Measurements from ENCODE around the gene VPS8. TPM values are rescaled to one million over a fixed set of nuclear protein-coding genes. Genes with fewer than 3 reads are reported as not detected.
"Not testable (repeated sequence)": the region's sequence is repeated elsewhere in the genome, so short reads cannot be mapped to it uniquely, and the experiment has no call there.

VPS8 gene
- total and polyA plus RNA-seq, 4 donors = 6.8 to 108 (median 38.0) TPM

- DNase-seq; ATAC-seq (ENCODE audit: low FRiP score); H3K36me3 ChIP-seq (ENCODE audit: control insufficient read depth in 1 of 2, insufficient read depth in 2 of 2, low read length in 1 of 2); intact Hi-C loops (cut with DNase I); H3K4me3 ChIP-seq (ENCODE audit: low read length in 2 of 2); H3K9me3 ChIP-seq (ENCODE audit: control insufficient read depth, low read length); H3K4me1 ChIP-seq (ENCODE audit: control insufficient read depth in 1 of 2, insufficient read depth in 2 of 2, low read length in 2 of 2); H3K27me3 ChIP-seq (ENCODE audit: control insufficient read depth in 1 of 2, insufficient read depth in 2 of 2, low read length in 1 of 2); H3K27ac ChIP-seq (ENCODE audit: low read depth in 1 of 2, low read length in 2 of 2): not testable (repeated sequence)
- 95 to 97% methylated on average over 1 of the region's 1 CpG for WGBS, 2 donors
Observed at GRCh38 chr3:184950816-184951215, 138.8 kb downstream of the VPS8 start.

- Histone ChIP-seq H3K4me1 (ENCODE audit: control insufficient read depth in 1 of 2, insufficient read depth in 2 of 2, low read length in 2 of 2) (no peaks in the 10 kb centered on the region), H3K27me3 (ENCODE audit: control insufficient read depth in 1 of 2, insufficient read depth in 2 of 2, low read length in 1 of 2) (no peaks in the 10 kb centered on the region), H3K36me3 (ENCODE audit: control insufficient read depth in 1 of 2, insufficient read depth in 2 of 2, low read length in 1 of 2) (no peaks in the 10 kb centered on the region), H3K27ac (ENCODE audit: low read depth in 1 of 2, low read length in 2 of 2) (no peak overlapping the region), H3K4me3 (ENCODE audit: low read length in 2 of 2) (no peak overlapping the region), H3K9me3 (ENCODE audit: control insufficient read depth, low read length) (no peaks in the 10 kb centered on the region)
- DNase-seq (no peak), ATAC-seq (ENCODE audit: low FRiP score) (no peak)
- intact Hi-C loops (cut with DNase I) = no loop called here
- 77 to 85% methylated on average over 3 of the region's 3 CpGs for WGBS, 2 donors
Observed at GRCh38 chr3:184952671-184953070, 140.7 kb downstream of the VPS8 start.

GRCh38 chr3:184953401-184953800 lies 141.4 kb downstream of the VPS8 start:
- no peaks in the 10 kb centered on the region for H3K27me3 ChIP-seq (ENCODE audit: control insufficient read depth in 1 of 2, insufficient read depth in 2 of 2, low read length in 1 of 2)
- H3K9me3 ChIP-seq (ENCODE audit: control insufficient read depth, low read length) = no peaks in the 10 kb centered on the region
- intact Hi-C loops (cut with DNase I) = no loop called here
- H3K4me1 ChIP-seq (ENCODE audit: control insufficient read depth in 1 of 2, insufficient read depth in 2 of 2, low read length in 2 of 2) = no peaks in the 10 kb centered on the region
- H3K36me3 ChIP-seq (ENCODE audit: control insufficient read depth in 1 of 2, insufficient read depth in 2 of 2, low read length in 1 of 2) = no peaks in the 10 kb centered on the region
- no peak overlapping the region for H3K27ac ChIP-seq (ENCODE audit: low read depth in 1 of 2, low read length in 2 of 2)
- WGBS, 2 donors = 73 to 76% methylated on average over 2 of the region's 2 CpGs
- no peak for DNase-seq
- no peak overlapping the region for H3K4me3 ChIP-seq (ENCODE audit: low read length in 2 of 2)
- no peak for ATAC-seq (ENCODE audit: low FRiP score)

GRCh38 chr3:184954251-184954650 lies 142.3 kb downstream of the VPS8 start:
- Histone ChIP-seq H3K27ac (ENCODE audit: low read depth in 1 of 2, low read length in 2 of 2) (no peak overlapping the region), H3K4me3 (ENCODE audit: low read length in 2 of 2) (no peak overlapping the region), H3K9me3 (ENCODE audit: control insufficient read depth, low read length) (no peaks in the 10 kb centered on the region), H3K36me3 (ENCODE audit: control insufficient read depth in 1 of 2, insufficient read depth in 2 of 2, low read length in 1 of 2) (no peaks in the 10 kb centered on the region), H3K27me3 (ENCODE audit: control insufficient read depth in 1 of 2, insufficient read depth in 2 of 2, low read length in 1 of 2) (no peaks in the 10 kb centered on the region), H3K4me1 (ENCODE audit: control insufficient read depth in 1 of 2, insufficient read depth in 2 of 2, low read length in 2 of 2) (no peaks in the 10 kb centered on the region)
- intact Hi-C loops (cut with DNase I) = no loop called here
- no peak for ATAC-seq (ENCODE audit: low FRiP score)
- 81 to 84% methylated on average over 3 of the region's 3 CpGs for WGBS, 2 donors
- DNase-seq = no peak

- ATAC-seq (ENCODE audit: low FRiP score); H3K27ac ChIP-seq (ENCODE audit: low read depth in 1 of 2, low read length in 2 of 2); DNase-seq; H3K9me3 ChIP-seq (ENCODE audit: control insufficient read depth, low read length); H3K4me3 ChIP-seq (ENCODE audit: low read length in 2 of 2); H3K4me1 ChIP-seq (ENCODE audit: control insufficient read depth in 1 of 2, insufficient read depth in 2 of 2, low read length in 2 of 2); H3K27me3 ChIP-seq (ENCODE audit: control insufficient read depth in 1 of 2, insufficient read depth in 2 of 2, low read length in 1 of 2); intact Hi-C loops (cut with DNase I); H3K36me3 ChIP-seq (ENCODE audit: control insufficient read depth in 1 of 2, insufficient read depth in 2 of 2, low read length in 1 of 2): not testable (repeated sequence)
- 96 to 99% methylated on average over 8 of the region's 8 CpGs for WGBS, 2 donors
Observed at GRCh38 chr3:184954851-184955250, 142.9 kb downstream of the VPS8 start.

GRCh38 chr3:184965639-184966430 lies 153.9 kb downstream of the VPS8 start:
- peaks cover 0 to 7% of the 10 kb centered on the region in 2 donors for H3K36me3 ChIP-seq (ENCODE audit: control insufficient read depth in 1 of 2, insufficient read depth in 2 of 2, low read length in 1 of 2)
- DNase-seq (no peak), ATAC-seq (ENCODE audit: low FRiP score) (no peak)
- intact Hi-C loops (cut with DNase I) = no loop called here
- no peak overlapping the region for H3K27ac ChIP-seq (ENCODE audit: low read depth in 1 of 2, low read length in 2 of 2)
- WGBS, 2 donors = 84 to 86% methylated on average over 6 of the region's 6 CpGs
- H3K27me3 ChIP-seq (ENCODE audit: control insufficient read depth in 1 of 2, insufficient read depth in 2 of 2, low read length in 1 of 2) = no peaks in the 10 kb centered on the region
- H3K4me1 ChIP-seq (ENCODE audit: control insufficient read depth in 1 of 2, insufficient read depth in 2 of 2, low read length in 2 of 2) = no peaks in the 10 kb centered on the region
- no peak overlapping the region for H3K4me3 ChIP-seq (ENCODE audit: low read length in 2 of 2)
- H3K9me3 ChIP-seq (ENCODE audit: control insufficient read depth, low read length) = no peaks in the 10 kb centered on the region

- Histone ChIP-seq H3K4me1 (ENCODE audit: control insufficient read depth in 1 of 2, insufficient read depth in 2 of 2, low read length in 2 of 2) (no peaks in the 10 kb centered on the region), H3K9me3 (ENCODE audit: control insufficient read depth, low read length) (no peaks in the 10 kb centered on the region), H3K27me3 (ENCODE audit: control insufficient read depth in 1 of 2, insufficient read depth in 2 of 2, low read length in 1 of 2) (no peaks in the 10 kb centered on the region), H3K4me3 (ENCODE audit: low read length in 2 of 2) (no peak overlapping the region), H3K27ac (ENCODE audit: low read depth in 1 of 2, low read length in 2 of 2) (no peak overlapping the region), H3K36me3 (ENCODE audit: control insufficient read depth in 1 of 2, insufficient read depth in 2 of 2, low read length in 1 of 2) (peaks cover 5 to 9% of the 10 kb centered on the region in 2 donors)
- ATAC-seq (ENCODE audit: low FRiP score) = no peak
- WGBS, 2 donors = 93 to 94% methylated on average over 1 of the region's 1 CpG
- DNase-seq = no peak
- intact Hi-C loops (cut with DNase I) = no loop called here
Observed at GRCh38 chr3:184968115-184968514, 156.1 kb downstream of the VPS8 start.

- no peaks in the 10 kb centered on the region for H3K4me1 ChIP-seq (ENCODE audit: control insufficient read depth in 1 of 2, insufficient read depth in 2 of 2, low read length in 2 of 2)
- no peak overlapping the region for H3K4me3 ChIP-seq (ENCODE audit: low read length in 2 of 2)
- H3K27ac ChIP-seq (ENCODE audit: low read depth in 1 of 2, low read length in 2 of 2) = no peak overlapping the region
- no peaks in the 10 kb centered on the region for H3K27me3 ChIP-seq (ENCODE audit: control insufficient read depth in 1 of 2, insufficient read depth in 2 of 2, low read length in 1 of 2)
- no peaks in the 10 kb centered on the region for H3K9me3 ChIP-seq (ENCODE audit: control insufficient read depth, low read length)
- intact Hi-C loops (cut with DNase I) = no loop called here
- no peak for ATAC-seq (ENCODE audit: low FRiP score)
- no peak for DNase-seq
- peaks cover 9 to 10% of the 10 kb centered on the region in 2 donors for H3K36me3 ChIP-seq (ENCODE audit: control insufficient read depth in 1 of 2, insufficient read depth in 2 of 2, low read length in 1 of 2)
- 90 to 94% methylated on average over 3 of the region's 3 CpGs for WGBS, 2 donors
Observed at GRCh38 chr3:184970186-184970585, 158.2 kb downstream of the VPS8 start.

GRCh38 chr3:184977796-184978195 lies 165.8 kb downstream of the VPS8 start:
- 3 to 7% methylated on average over 1 of the region's 1 CpG for WGBS, 2 donors
- Histone ChIP-seq H3K4me1 (ENCODE audit: control insufficient read depth in 1 of 2, insufficient read depth in 2 of 2, low read length in 2 of 2) (no peaks in the 10 kb centered on the region), H3K9me3 (ENCODE audit: control insufficient read depth, low read length) (no peaks in the 10 kb centered on the region), H3K27ac (ENCODE audit: low read depth in 1 of 2, low read length in 2 of 2) (no peak overlapping the region), H3K4me3 (ENCODE audit: low read length in 2 of 2) (no peak overlapping the region), H3K27me3 (ENCODE audit: control insufficient read depth in 1 of 2, insufficient read depth in 2 of 2, low read length in 1 of 2) (no peaks in the 10 kb centered on the region), H3K36me3 (ENCODE audit: control insufficient read depth in 1 of 2, insufficient read depth in 2 of 2, low read length in 1 of 2) (peaks cover 2 to 5% of the 10 kb centered on the region in 2 donors)
- DNase-seq = no peak
- intact Hi-C loops (cut with DNase I) = no loop called here
- ATAC-seq (ENCODE audit: low FRiP score) = no peak
